HepG2 (cell line): ENCODE data around the gene TMC4. TPM values are rescaled to one million over a fixed set of nuclear protein-coding genes. Genes with fewer than 3 reads are reported as not detected.

Experiments
- CBFB ChIP-seq: sonication (generic); formaldehyde crosslinking; IDR thresholded peaks from 2 replicates; pipeline ENCODE4 v1.4.0; 2020; ENCODE audit warnings: missing genetic modification reagents
- DZIP1 ChIP-seq: sonication (generic); formaldehyde crosslinking; IDR thresholded peaks from 2 replicates; pipeline ENCODE4 v1.5.0; 2020; ENCODE audit warnings: mild to moderate bottlenecking, missing genetic modification reagents
- GATAD2A ChIP-seq: IDR thresholded peaks from 2 replicates; pipeline ENCODE4 v1.6.1; 2016
- PHF21A ChIP-seq: sonication (generic); formaldehyde crosslinking; IDR thresholded peaks from 2 replicates; pipeline ENCODE4 v1.5.0; 2020; ENCODE audit warnings: mild to moderate bottlenecking, missing genetic modification reagents
- SAP130 ChIP-seq: IDR thresholded peaks from 2 replicates; pipeline ENCODE4 v1.6.1; 2016; ENCODE audit warnings: low read depth
- TFDP1 ChIP-seq: IDR thresholded peaks from 2 replicates; pipeline ENCODE4 v1.6.1; 2016; ENCODE audit warnings: missing compliant biosample characterization, missing genetic modification reagents, borderline replicate concordance
- ZBTB14 ChIP-seq: sonication (generic); formaldehyde crosslinking; IDR thresholded peaks from 2 replicates; pipeline ENCODE4 v1.4.0; 2020; ENCODE audit warnings: missing genetic modification reagents
- ZFP36 ChIP-seq: fragments of 150-350 bp; IDR thresholded peaks from 2 replicates; pipeline ENCODE4 v1.6.1; 2018; ENCODE audit warnings: borderline replicate concordance, low read length, low read depth; ENCODE audit not compliant: partially characterized antibody
- ZKSCAN8 ChIP-seq: IDR thresholded peaks from 2 replicates; pipeline ENCODE4 v1.6.1; 2016; ENCODE audit warnings: borderline replicate concordance, missing genetic modification reagents, missing compliant biosample characterization
- ZNF20 ChIP-seq: sonication (generic); formaldehyde crosslinking; IDR thresholded peaks from 2 replicates; pipeline ENCODE4 v1.4.0; 2020; ENCODE audit warnings: mild to moderate bottlenecking, moderate library complexity, missing genetic modification reagents
- ZNF224 ChIP-seq: sonication (generic); formaldehyde crosslinking; IDR thresholded peaks from 2 replicates; pipeline ENCODE4 v1.5.0; 2020; ENCODE audit warnings: mild to moderate bottlenecking, missing genetic modification reagents
- ZNF263 ChIP-seq: sonication (generic); formaldehyde crosslinking; IDR thresholded peaks from 2 replicates; pipeline ENCODE4 v1.4.0; 2020; ENCODE audit warnings: missing genetic modification reagents
- ZNF264 ChIP-seq: sonication (generic); formaldehyde crosslinking; IDR thresholded peaks from 2 replicates; pipeline ENCODE4 v1.4.0; 2020; ENCODE audit warnings: missing genetic modification reagents
- ZNF275 ChIP-seq: sonication (generic); formaldehyde crosslinking; IDR thresholded peaks from 2 replicates; pipeline ENCODE4 v1.8.0; 2022; ENCODE audit warnings: missing genetic modification reagents, mild to moderate bottlenecking, inconsistent platforms, borderline replicate concordance
- ZNF383 ChIP-seq: sonication (generic); formaldehyde crosslinking; IDR thresholded peaks from 2 replicates; pipeline ENCODE4 v1.4.0; 2020; ENCODE audit warnings: missing genetic modification reagents, mild to moderate bottlenecking, borderline replicate concordance
- ZNF609 ChIP-seq: sonication (generic); formaldehyde crosslinking; IDR thresholded peaks from 2 replicates; pipeline ENCODE4 v1.4.0; 2020; ENCODE audit warnings: mild to moderate bottlenecking, missing genetic modification reagents, borderline replicate concordance
- polyA plus RNA-seq, 8 experiments: library from polyadenylated mRNA; depleted of rRNA in 3 of 8; stranded (reverse) in 7 of 8; unstranded in 1 of 8; fragments of >200 nt; fragmentation: Illumina TruSeq in 4 of 8; extraction: Trizol in 4 of 8; gene quantifications; 2 replicates each; pipeline versions ENCODE4 v1.2.1 to v1.2.3, GENCODE V29; 2011 to 2016; ENCODE audit warnings: low read depth in 4 of 8, missing spikeins in 1 of 8, mixed read lengths in 1 of 8; ENCODE audit not compliant: insufficient read depth in 1 of 8
- total RNA-seq, 5 experiments: library from RNA; depleted of rRNA; stranded (reverse); fragments of >200 nt; fragmentation: Illumina TruSeq; extraction: Trizol; gene quantifications; 2 replicates each; pipeline ENCODE4 v1.2.3, GENCODE V29; 2016; ENCODE audit warnings: low read depth in 1 of 5

Gene TMC4
- total and polyA plus RNA-seq, 2 of the 13 experiments (the other 11 are each of a cell fraction or from before 2014, with no cell fraction given), result 0.13 to 0.24 TPM

GRCh38 chr19:54115109-54116063 lies 57.6 kb downstream of the TMC4 start, which contains the start of the genes PRPF31 and TFPT (continued):
- TF ChIP-seq ZNF224 (CRISPR knock-in tag) (0 out of 2 replicates have a peak, but pooled peaks have one; percentile 82), CBFB (CRISPR knock-in tag) (peak; percentile 89), PHF21A (CRISPR knock-in tag) (peak; percentile 80; the same call in 1 of the 2 replicates), ZNF275 (CRISPR knock-in tag) (no peak; the same call in 1 of the 2 replicates), TFDP1 (CRISPR knock-in tag) (peak; percentile 78), SAP130 (peak; percentile 97), ZNF263 (CRISPR knock-in tag) (no peak), ZBTB14 (CRISPR knock-in tag) (no peak), ZNF264 (CRISPR knock-in tag) (no peak), ZNF20 (CRISPR knock-in tag) (no peak), ZKSCAN8 (CRISPR knock-in tag) (no peak; the same call in 1 of the 2 replicates), DZIP1 (CRISPR knock-in tag) (peak; percentile 73; the same call in 1 of the 2 replicates), ZFP36 (no peak), GATAD2A (CRISPR knock-in tag) (peak; percentile 57), ZNF383 (no peak), ZNF609 (CRISPR knock-in tag) (peak; percentile 72; the same call in 1 of the 2 replicates)
